OCI-LY7 (cell line): ENCODE data around the gene GPBAR1.

Experiments
- CTCF ChIP-seq: fragments of 200-600 bp; sonication (generic); conservative IDR thresholded peaks from 2 replicates; pipeline ENCODE4 v1.5.1; 2014; ENCODE audit warnings: mild to moderate bottlenecking, antibody characterized with exemption, low read length, moderate library complexity, mixed read lengths
- EZH2phosphoT487 ChIP-seq: fragments of 200-600 bp; sonication (generic); IDR thresholded peaks from 2 replicates; pipeline ENCODE4 v1.6.1; 2018; ENCODE audit warnings: low read depth, borderline replicate concordance, mild to moderate bottlenecking, mixed run types, antibody characterized with exemption, low read length, moderate library complexity, mixed read lengths

DNA sequence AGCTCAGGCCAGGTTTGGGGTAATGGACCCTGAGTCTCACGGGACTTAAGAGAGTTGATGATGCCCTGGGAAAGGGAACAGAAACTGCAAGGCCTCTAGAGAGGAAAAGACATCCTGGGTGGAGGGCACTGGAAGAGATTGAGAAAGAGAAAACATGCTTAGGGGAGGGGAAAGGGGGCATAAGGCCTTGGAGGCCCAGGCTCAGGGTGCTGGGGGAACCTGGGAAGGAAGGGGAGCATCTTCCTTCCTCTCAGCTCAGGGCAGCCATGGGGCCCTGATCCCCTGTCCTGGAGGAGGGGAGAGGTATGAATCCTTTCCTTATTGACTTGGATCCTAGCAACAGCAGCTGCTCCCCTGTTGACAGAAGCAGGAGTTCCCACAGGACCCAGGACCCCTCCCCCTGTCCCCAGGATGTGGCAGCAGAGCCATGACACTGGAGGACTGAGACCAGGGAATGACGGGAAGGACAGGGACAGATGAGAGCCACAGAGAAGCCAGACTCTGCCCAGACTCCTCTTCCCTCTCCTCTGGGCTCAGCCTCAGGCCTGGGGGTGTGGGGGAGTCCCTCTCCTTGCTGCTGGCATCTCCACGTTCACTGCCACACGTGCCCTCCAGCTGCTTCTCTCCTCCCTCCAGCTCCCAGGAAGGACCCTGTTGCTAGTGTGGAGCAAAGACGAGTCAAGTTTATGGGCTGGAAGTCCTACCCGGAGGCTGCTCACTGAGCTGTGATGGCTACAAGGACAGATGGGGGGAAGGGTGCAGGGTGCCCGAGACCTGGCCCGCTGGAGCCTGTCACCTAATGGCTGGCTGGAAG is 815 bp downstream of the GPBAR1 start:
- no peak for TF ChIP-seq CTCF
- no peak for TF ChIP-seq EZH2phosphoT487
